Muscle layer of colon (tissue), 2 donors: ENCODE results near the gene CHST5.

Experiments
- H3K27ac ChIP-seq: one replicate; pipeline ENCODE4 v1.7.0; 2013; ENCODE audit warnings: low read depth, mild to moderate bottlenecking, low read length, moderate library complexity
- H3K27me3 ChIP-seq, 2 donors: one replicate each; pipeline ENCODE4 v1.7.0; 2013; ENCODE audit warnings: low read length in 2 of 2, mild to moderate bottlenecking in 2 of 2; ENCODE audit not compliant: insufficient read depth in 2 of 2, control insufficient read depth in 1 of 2
- H3K36me3 ChIP-seq: one replicate; pipeline ENCODE4 v1.7.0; 2013; ENCODE audit warnings: mild to moderate bottlenecking, low read length; ENCODE audit not compliant: insufficient read depth
- H3K4me1 ChIP-seq: one replicate; pipeline ENCODE4 v1.7.0; 2013; ENCODE audit warnings: mild to moderate bottlenecking, low read length; ENCODE audit not compliant: insufficient read depth
- H3K4me3 ChIP-seq, 2 donors: one replicate each; pipeline ENCODE4 v1.7.0; 2013; ENCODE audit warnings: low read length in 2 of 2, low read depth in 1 of 2, mild to moderate bottlenecking in 1 of 2, moderate library complexity in 1 of 2
- H3K9ac ChIP-seq: one replicate; pipeline ENCODE4 v1.7.0; 2013; ENCODE audit warnings: low read length
- H3K9me3 ChIP-seq: one replicate; pipeline ENCODE4 v1.7.0; 2013; ENCODE audit warnings: mild to moderate bottlenecking, low read length
- donor health status: abdominal sarcoma.
- donor health status: Adenocarcinoma of cecum.

Gene CHST5

GRCh38 chr16:75535901-75536300 lies at the start of gene CHST5:
Gene CHST5 (minus strand): TSS chr16:75536108. CDS start chr16:75530384, 5,724 bp downstream.
- H3K27ac ChIP-seq, result no peak within 1 kb of the TSS
- no peaks in the 10 kb centered on the region for H3K4me1 ChIP-seq
- no peaks in the 10 kb centered on the region for H3K36me3 ChIP-seq
- H3K9me3 ChIP-seq, result no peaks in the 10 kb centered on the region
- no peak within 1 kb of the TSS for H3K9ac ChIP-seq
- H3K27me3 ChIP-seq, result no peaks in the 10 kb centered on the region
- H3K4me3 ChIP-seq, result no peak within 1 kb of the TSS

GRCh38 chr16:75584108-75584507 lies 48.2 kb upstream of the CHST5 start:
- no peaks in the 10 kb centered on the region for H3K27me3 ChIP-seq
- no peak overlapping the region for H3K4me3 ChIP-seq
- H3K27ac ChIP-seq, result no peak overlapping the region
- peaks cover 4% of the 10 kb centered on the region for H3K4me1 ChIP-seq
- no peak overlapping the region for H3K9ac ChIP-seq
- peaks cover 9% of the 10 kb centered on the region for H3K36me3 ChIP-seq
- no peaks in the 10 kb centered on the region for H3K9me3 ChIP-seq

GRCh38 chr16:75579281-75579834 lies 43.5 kb upstream of the CHST5 start:
- peaks cover 42% of the 10 kb centered on the region for H3K36me3 ChIP-seq

GRCh38 chr16:75578725-75579124 lies 42.8 kb upstream of the CHST5 start:
- Histone ChIP-seq H3K36me3 (peaks cover 48% of the 10 kb centered on the region), H3K4me3 (no peak overlapping the region), H3K27me3 (no peaks in the 10 kb centered on the region), H3K9ac (no peak overlapping the region), H3K4me1 (peaks cover 7% of the 10 kb centered on the region), H3K9me3 (no peaks in the 10 kb centered on the region), H3K27ac (no peak overlapping the region)

More at GRCh38 chr16:75579281-75579834, 43.5 kb upstream of the CHST5 start:
- Histone ChIP-seq H3K4me1 (peaks cover 7% of the 10 kb centered on the region), H3K4me3 (no peak overlapping the region), H3K27ac (no peak overlapping the region), H3K9me3 (no peaks in the 10 kb centered on the region), H3K27me3 (no peaks in the 10 kb centered on the region), H3K9ac (no peak overlapping the region)

GRCh38 chr16:75578212-75578611 lies 42.3 kb upstream of the CHST5 start:
- H3K9me3 ChIP-seq, result no peaks in the 10 kb centered on the region
- no peak overlapping the region for H3K4me3 ChIP-seq
- no peak overlapping the region for H3K9ac ChIP-seq
- no peak overlapping the region for H3K27ac ChIP-seq
- H3K27me3 ChIP-seq, result no peaks in the 10 kb centered on the region
- H3K4me1 ChIP-seq, result peaks cover 8% of the 10 kb centered on the region
- peaks cover 53% of the 10 kb centered on the region for H3K36me3 ChIP-seq

- Histone ChIP-seq H3K27ac (no peak overlapping the region), H3K4me1 (peaks cover 14% of the 10 kb centered on the region), H3K27me3 (no peaks in the 10 kb centered on the region), H3K9me3 (no peaks in the 10 kb centered on the region), H3K36me3 (peaks cover 67% of the 10 kb centered on the region), H3K9ac (no peak overlapping the region), H3K4me3 (no peak overlapping the region)
Measured at GRCh38 chr16:75576384-75576811, 40.5 kb upstream of the CHST5 start.

- no peaks in the 10 kb centered on the region for H3K27me3 ChIP-seq
- H3K4me3 ChIP-seq, result no peak overlapping the region
- no peak overlapping the region for H3K9ac ChIP-seq
- no peaks in the 10 kb centered on the region for H3K9me3 ChIP-seq
- peaks cover 71% of the 10 kb centered on the region for H3K36me3 ChIP-seq
- no peak overlapping the region for H3K27ac ChIP-seq
- H3K4me1 ChIP-seq, result peaks cover 14% of the 10 kb centered on the region
Measured at GRCh38 chr16:75575958-75576357, 40.0 kb upstream of the CHST5 start.

GRCh38 chr16:75573955-75574354 lies 38.0 kb upstream of the CHST5 start:
- peaks cover 23% of the 10 kb centered on the region for H3K4me1 ChIP-seq
- H3K9ac ChIP-seq, result no peak overlapping the region
- peaks cover 79% of the 10 kb centered on the region for H3K36me3 ChIP-seq
- no peak overlapping the region for H3K4me3 ChIP-seq
- no peak overlapping the region for H3K27ac ChIP-seq
- no peaks in the 10 kb centered on the region for H3K27me3 ChIP-seq
- no peaks in the 10 kb centered on the region for H3K9me3 ChIP-seq

- Histone ChIP-seq H3K9me3 (no peaks in the 10 kb centered on the region), H3K36me3 (peaks cover 83% of the 10 kb centered on the region), H3K4me3 (no peak overlapping the region), H3K4me1 (peaks cover 33% of the 10 kb centered on the region), H3K9ac (no peak overlapping the region), H3K27me3 (no peaks in the 10 kb centered on the region), H3K27ac (no peak overlapping the region)
Measured at GRCh38 chr16:75572864-75573542, 37.1 kb upstream of the CHST5 start.

GRCh38 chr16:75570396-75571065 lies 34.6 kb upstream of the CHST5 start:
- no peak overlapping the region for H3K27ac ChIP-seq
- peaks cover 39% of the 10 kb centered on the region for H3K4me1 ChIP-seq
- peaks cover 66% of the 10 kb centered on the region for H3K36me3 ChIP-seq
- H3K4me3 ChIP-seq, result no peak overlapping the region
- no peaks in the 10 kb centered on the region for H3K27me3 ChIP-seq
- no peak overlapping the region for H3K9ac ChIP-seq
- H3K9me3 ChIP-seq, result no peaks in the 10 kb centered on the region

- H3K4me3 ChIP-seq, result no peak overlapping the region
- no peaks in the 10 kb centered on the region for H3K9me3 ChIP-seq
- no peak overlapping the region for H3K9ac ChIP-seq
- H3K36me3 ChIP-seq, result peaks cover 45% of the 10 kb centered on the region
- H3K27me3 ChIP-seq, result no peaks in the 10 kb centered on the region
- H3K4me1 ChIP-seq, result peaks cover 34% of the 10 kb centered on the region
- H3K27ac ChIP-seq, result no peak overlapping the region
Measured at GRCh38 chr16:75567911-75568310, 32.0 kb upstream of the CHST5 start.
